OCI-LY3 (cell line): ENCODE data around the gene CCDC152.

Experiments
- EZH2phosphoT487 ChIP-seq: fragments of 200-600 bp; shearing (Covaris generic); IDR thresholded peaks from 2 replicates; pipeline ENCODE4 v1.6.1; 2018; ENCODE audit warnings: antibody characterized with exemption, mixed run types, low read depth
- TF ChIP-seq, protein P1 (sequence below): fragments of 200-600, 300-600 bp; sonication (generic); IDR thresholded peaks from 2 replicates; pipeline ENCODE4 v1.5.1; 2014; ENCODE audit warnings: antibody characterized with exemption, low read length, low read depth

DNA sequence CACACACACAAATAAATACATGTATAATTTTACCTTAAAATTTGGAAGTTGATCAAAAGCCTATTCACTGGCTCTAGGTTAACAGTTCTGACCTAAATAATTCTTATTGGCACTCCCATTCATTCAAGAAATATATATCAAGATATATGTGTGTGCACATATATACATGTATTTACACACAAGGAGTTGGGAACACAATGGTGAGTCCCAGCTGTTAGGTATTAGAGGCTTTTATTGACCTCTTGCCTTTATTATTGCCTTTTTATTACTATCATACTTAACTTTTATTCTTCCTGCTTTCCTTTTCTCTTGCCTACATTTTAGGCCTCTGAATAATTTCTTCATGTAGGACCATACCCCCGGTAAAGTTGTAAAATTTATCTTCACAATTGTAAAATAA lies 25.0 kb downstream of the CCDC152 start:
- TF ChIP-seq, protein P1, sequence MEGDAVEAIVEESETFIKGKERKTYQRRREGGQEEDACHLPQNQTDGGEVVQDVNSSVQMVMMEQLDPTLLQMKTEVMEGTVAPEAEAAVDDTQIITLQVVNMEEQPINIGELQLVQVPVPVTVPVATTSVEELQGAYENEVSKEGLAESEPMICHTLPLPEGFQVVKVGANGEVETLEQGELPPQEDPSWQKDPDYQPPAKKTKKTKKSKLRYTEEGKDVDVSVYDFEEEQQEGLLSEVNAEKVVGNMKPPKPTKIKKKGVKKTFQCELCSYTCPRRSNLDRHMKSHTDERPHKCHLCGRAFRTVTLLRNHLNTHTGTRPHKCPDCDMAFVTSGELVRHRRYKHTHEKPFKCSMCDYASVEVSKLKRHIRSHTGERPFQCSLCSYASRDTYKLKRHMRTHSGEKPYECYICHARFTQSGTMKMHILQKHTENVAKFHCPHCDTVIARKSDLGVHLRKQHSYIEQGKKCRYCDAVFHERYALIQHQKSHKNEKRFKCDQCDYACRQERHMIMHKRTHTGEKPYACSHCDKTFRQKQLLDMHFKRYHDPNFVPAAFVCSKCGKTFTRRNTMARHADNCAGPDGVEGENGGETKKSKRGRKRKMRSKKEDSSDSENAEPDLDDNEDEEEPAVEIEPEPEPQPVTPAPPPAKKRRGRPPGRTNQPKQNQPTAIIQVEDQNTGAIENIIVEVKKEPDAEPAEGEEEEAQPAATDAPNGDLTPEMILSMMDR = no peak
- no peak for TF ChIP-seq EZH2phosphoT487
